Sigmoid colon (tissue), 4 donors: Measurements from ENCODE around the gene MACROD2.

Experiments used
- CTCF ChIP-seq, 4 experiments: fragments of 450-650 bp in 3 of 4; fragments of 200-600 bp in 1 of 4; IDR thresholded peaks; one replicate each; pipeline ENCODE4 v1.5.1; 2016 to 2019; ENCODE audit warnings: antibody characterized with exemption in 4 of 4, mild to moderate bottlenecking in 3 of 4, moderate library complexity in 2 of 4
- EP300 ChIP-seq, 4 donors: sonication (generic); formaldehyde crosslinking; IDR thresholded peaks; one replicate each; pipeline ENCODE4 v1.6.1; 2017; ENCODE audit warnings: antibody characterized with exemption in 4 of 4
- POLR2A ChIP-seq, 2 donors: fragments of 450-650 bp; IDR thresholded peaks; one replicate each; pipeline ENCODE4 v1.6.1; 2016; ENCODE audit warnings: antibody characterized with exemption in 2 of 2, mild to moderate bottlenecking in 2 of 2, moderate library complexity in 2 of 2
- POLR2AphosphoS5 ChIP-seq, 4 donors: sonication (generic); formaldehyde crosslinking; IDR thresholded peaks; one replicate each; pipeline ENCODE4 v1.6.1; 2017; ENCODE audit warnings: antibody characterized with exemption in 4 of 4

GRCh38 chr20:15567219-15567618 is 1571.9 kb downstream of the MACROD2 start:
- TF ChIP-seq EP300 (IDR thresholded peaks at IDR 0.05) = no peak
- TF ChIP-seq POLR2A (IDR thresholded peaks at IDR 0.05) = no peak
- no peak for TF ChIP-seq POLR2AphosphoS5 (IDR thresholded peaks at IDR 0.05)
- no peak for TF ChIP-seq CTCF (IDR thresholded peaks at IDR 0.05)
